Gastrocnemius medialis (tissue), 4 donors: Measurements from ENCODE around the gene SAA1.

Source experiments
- CTCF ChIP-seq, 5 experiments: fragments of 450-650 bp in 3 of 5; fragments of 200-600 bp in 2 of 5; sonication (generic) in 2 of 5; IDR thresholded peaks in 4 of 5; conservative IDR thresholded peaks in 1 of 5; 1 replicate in 4 of 5; 2 replicates in 1 of 5; pipeline ENCODE4 v1.5.1; 2016 to 2019; ENCODE audit warnings: antibody characterized with exemption in 5 of 5, mild to moderate bottlenecking in 3 of 5, moderate library complexity in 3 of 5
- POLR2A ChIP-seq, 2 donors: fragments of 450-650 bp; IDR thresholded peaks; one replicate each; pipeline ENCODE4 v1.6.1; 2017; ENCODE audit warnings: antibody characterized with exemption in 2 of 2, mild to moderate bottlenecking in 2 of 2, moderate library complexity in 2 of 2

- TF ChIP-seq CTCF (IDR thresholded peaks at IDR 0.05 in 4 of 5, conservative IDR thresholded peaks at IDR 0.05 in 1 of 5) (no peak), POLR2A (IDR thresholded peaks at IDR 0.05) (no peak)
Observed at GRCh38 chr11:18288911-18289310, 22.8 kb downstream of the SAA1 start.
